Endothelial cell of umbilical vein (primary cell): ENCODE results near the gene NDC80. TPM values are rescaled to one million over a fixed set of nuclear protein-coding genes. Genes with fewer than 3 reads are reported as not detected.
"Not testable (repeated sequence)": the region's sequence is repeated elsewhere in the genome, so short reads cannot be mapped to it uniquely, and the experiment has no call there.

Source experiments
- BruUV-seq: library from RNA; stranded (reverse); fragments of 400-500 nt; replicated peaks from 2 replicates; lab custom pipeline; 2021; lab: Mats Ljungman, UMichigan
- CTCF ChIA-PET: fragments of 300-600, 350-600 bp; sonication (Branson Sonifier 250); formaldehyde crosslinking; loops from one replicate; lab custom pipeline; 2021; ENCODE audit warnings: antibody characterized with exemption, inconsistent platforms; lab: Charles Lee
- POLR2A ChIA-PET: fragments of 300-600, 350-600 bp; sonication (Branson Sonifier 250); formaldehyde crosslinking; loops from one replicate; lab custom pipeline; 2021; ENCODE audit warnings: antibody characterized with exemption, inconsistent platforms; lab: Charles Lee
- DNase-seq: peaks from one replicate; pipeline ENCODE4 v3.0.0-alpha.2; 2011; ENCODE audit warnings: low read depth, low spot score
- FAIRE-seq: peaks from 2 replicates; lab custom pipeline; 2011; peaks lifted over from hg19 to GRCh38; lab: Jason Lieb, UNC
- H2AFZ ChIP-seq: 2 replicates; pipeline ENCODE4 v1.6.0; 2012; ENCODE audit warnings: low read depth, low read length, control low read depth, inconsistent platforms
- H3K27ac ChIP-seq: 2 replicates; pipeline ENCODE4 v1.5.1; 2011; ENCODE audit warnings: low read depth, mild to moderate bottlenecking, control low read depth, low read length, moderate library complexity; ENCODE audit not compliant: insufficient read depth
- H3K27me3 ChIP-seq, 2 experiments: 2 replicates each; pipeline versions ENCODE4 v1.6.0 to v1.6.1; 2011; ENCODE audit warnings: low read length in 2 of 2, mixed read lengths in 1 of 2; ENCODE audit not compliant: control insufficient read depth in 2 of 2, insufficient read depth in 2 of 2
- H3K36me3 ChIP-seq, 2 experiments: 2 replicates in 1 of 2; 3 replicates in 1 of 2; pipeline ENCODE4 v1.5.1; 2011; ENCODE audit warnings: low read length in 2 of 2, mild to moderate bottlenecking in 1 of 2, moderate library complexity in 1 of 2; ENCODE audit not compliant: control insufficient read depth in 2 of 2, insufficient read depth in 2 of 2; ENCODE audit errors: extremely low read depth in 1 of 2
- H3K4me1 ChIP-seq: 3 replicates; pipeline ENCODE4 v1.5.1; 2011; ENCODE audit warnings: mild to moderate bottlenecking, low read length; ENCODE audit not compliant: control insufficient read depth, insufficient read depth; ENCODE audit errors: extremely low read depth
- H3K4me2 ChIP-seq: 2 replicates; pipeline ENCODE4 v1.6.1; 2011; ENCODE audit warnings: low read length, control low read depth, mixed read lengths; ENCODE audit not compliant: insufficient read depth
- H3K4me3 ChIP-seq, 3 experiments: fragments of 200-600 bp in 1 of 3; sonication (generic), shearing (Covaris generic) in 1 of 3; replicated peaks in 1 of 3; 2 replicates each; pipeline ENCODE4 v1.5.1; 2011 to 2016; ENCODE audit warnings: control low read depth in 3 of 3, low read length in 3 of 3, mild to moderate bottlenecking in 2 of 3, inconsistent platforms in 1 of 3, low read depth in 1 of 3, moderate library complexity in 1 of 3; ENCODE audit not compliant: insufficient read depth in 1 of 3
- H3K79me2 ChIP-seq: 2 replicates; pipeline ENCODE4 v1.6.0; 2012; ENCODE audit warnings: low read length, inconsistent platforms; ENCODE audit not compliant: control insufficient read depth, insufficient read depth
- H3K9ac ChIP-seq: replicated peaks from 2 replicates; pipeline ENCODE3; 2011; ENCODE audit warnings: low read length, control low read depth; ENCODE audit not compliant: insufficient read depth; ENCODE audit errors: extremely low read depth
- H3K9me1 ChIP-seq: replicated peaks from 3 replicates; pipeline ENCODE4 v1.6.0; 2011; ENCODE audit warnings: mild to moderate bottlenecking, low read length; ENCODE audit not compliant: control insufficient read depth, insufficient read depth; ENCODE audit errors: extremely low read depth
- H3K9me3 ChIP-seq: replicated peaks from 2 replicates; pipeline ENCODE4 v1.5.1; 2012; ENCODE audit warnings: low read length, inconsistent platforms; ENCODE audit not compliant: control insufficient read depth, insufficient read depth
- H4K20me1 ChIP-seq: replicated peaks from 2 replicates; pipeline ENCODE3; 2011; ENCODE audit warnings: mild to moderate bottlenecking, low read length; ENCODE audit not compliant: control insufficient read depth, insufficient read depth; ENCODE audit errors: extremely low read depth
- FOS ChIP-seq: IDR thresholded peaks from 2 replicates; pipeline ENCODE4 v1.6.1; 2011; ENCODE audit warnings: mild to moderate bottlenecking, low read length, moderate library complexity, borderline replicate concordance; ENCODE audit not compliant: insufficient read depth
- JUN ChIP-seq: IDR thresholded peaks from 2 replicates; pipeline ENCODE4 v1.6.1; 2011; ENCODE audit warnings: borderline replicate concordance, low read depth; ENCODE audit not compliant: insufficient read length, insufficient read depth
- dilution Hi-C: fragments of 300-500 bp; cut with MboI; formaldehyde crosslinking; loops from one replicate; pipeline ENCODE4 v1.15.0; 2019; ENCODE audit warnings: low sequenced_read_pairs; ENCODE audit not compliant: extremely low pct_ligation_motif_present
- intact Hi-C: fragments of 100-400 bp; cut with micrococcal nuclease; formaldehyde crosslinking; loops from one replicate; pipeline ENCODE4 v1.10.0; 2022
- polyA plus RNA-seq, 4 experiments: library from polyadenylated mRNA; depleted of rRNA in 3 of 4; stranded (reverse) in 3 of 4; unstranded in 1 of 4; fragments of >200 nt; gene quantifications; 2 replicates each; pipeline versions ENCODE4 v1.2.1 to v1.2.3, GENCODE V29; 2011 to 2012; ENCODE audit warnings: missing spikeins in 1 of 4
- small RNA-seq: library from RNA; depleted of rRNA; stranded (forward); fragments of <200 nt; gene quantifications from one replicate; pipeline ENCODE3, GENCODE V24; 2012; ENCODE audit warnings: low replicate concordance, low read depth; ENCODE audit not compliant: insufficient read depth, insufficient read length
- total RNA-seq: library from RNA; stranded (reverse); gene quantifications from 2 replicates; pipeline ENCODE4 v1.2.3, GENCODE V29; 2021

The NDC80 gene
- total and polyA plus RNA-seq, 2 donors (not counting 3 experiments of a cell fraction or from before 2014, with no cell fraction given): 6.2 to 43.2 TPM

GRCh38 chr18:2662288-2662687, 90.9 kb downstream of the NDC80 start:
- H3K36me3 ChIP-seq, H3K4me2 ChIP-seq, DNase-seq, FAIRE-seq, H3K9me3 ChIP-seq, H3K9me1 ChIP-seq, POLR2A ChIA-PET, dilution Hi-C loops, H3K9ac ChIP-seq, intact Hi-C loops, CTCF ChIA-PET, H3K4me3 ChIP-seq, H2AFZ ChIP-seq, H4K20me1 ChIP-seq, H3K27me3 ChIP-seq, H3K27ac ChIP-seq, BruUV-seq: not testable (repeated sequence)
- Histone ChIP-seq H3K79me2 (peaks cover 90% of the 10 kb centered on the region), H3K4me1 (peaks cover 21% of the 10 kb centered on the region)

GRCh38 chr18:2662990-2663389, 91.6 kb downstream of the NDC80 start:
- Histone ChIP-seq H3K27ac (no peak overlapping the region), H2AFZ (no peak overlapping the region), H3K9ac (no peak overlapping the region), H4K20me1 (peaks cover 3% of the 10 kb centered on the region), H3K4me2 (no peak overlapping the region), H3K79me2 (peaks cover 83% of the 10 kb centered on the region), H3K27me3 (no peaks in the 10 kb centered on the region), H3K4me1 (peaks cover 14% of the 10 kb centered on the region), H3K36me3 (peaks cover 0 to under 1% of the 10 kb centered on the region in 2 experiments), H3K9me3 (no peaks in the 10 kb centered on the region), H3K9me1 (no peaks in the 10 kb centered on the region), H3K4me3 (no peak overlapping the region)
- DNase-seq: no peak
- no TSS peak for BruUV-seq
- TF ChIP-seq FOS: no peak
- no peak for TF ChIP-seq JUN
- no peak for FAIRE-seq
- dilution Hi-C loops: no loop called here
- ChIA-PET CTCF (no interaction called here), POLR2A (interaction anchor here (0.5 kb wide), 1 partner anchor 403 kb away, joined by 4 read pairs; no protein-coding TSS in a partner anchor)
- intact Hi-C loops: no loop called here

Small RNA genes within 50 kb of the gene (small RNA-seq; reads per million reads assigned to genes)
- gene RF00019: not detected
- not detected for gene RF01233
- gene RNU6-340P: not detected

Other genes starting within 250 kb of the NDC80 start
- 16.1 and 17.4 TPM in 2 replicates for gene METTL4, start 52 bp upstream of the NDC80 start, total RNA-seq
- gene METTL4, start 52 bp upstream of the NDC80 start, polyA plus RNA-seq: 7.2 and 8.3 TPM in 2 replicates
- gene SMCHD1, start 84.2 kb downstream of the NDC80 start, total RNA-seq: 36.2 and 39.9 TPM in 2 replicates
- 4.6 and 7.4 TPM in 2 replicates for gene SMCHD1, start 84.2 kb downstream of the NDC80 start, polyA plus RNA-seq